GM20431 (cell line): ENCODE data around the gene EVA1C.
"Not testable (repeated sequence)": the region's sequence is repeated elsewhere in the genome, so short reads cannot be mapped to it uniquely, and the experiment has no call there.

ENCODE experiments used
- in situ Hi-C: fragments of 300-500 bp; cut with MseI, MboI; formaldehyde crosslinking; loops from one replicate; pipeline ENCODE4 v1.15.0; 2020; ENCODE audit warnings: low sequenced_read_pairs; ENCODE audit not compliant: unreplicated experiment

Gene EVA1C

DNA sequence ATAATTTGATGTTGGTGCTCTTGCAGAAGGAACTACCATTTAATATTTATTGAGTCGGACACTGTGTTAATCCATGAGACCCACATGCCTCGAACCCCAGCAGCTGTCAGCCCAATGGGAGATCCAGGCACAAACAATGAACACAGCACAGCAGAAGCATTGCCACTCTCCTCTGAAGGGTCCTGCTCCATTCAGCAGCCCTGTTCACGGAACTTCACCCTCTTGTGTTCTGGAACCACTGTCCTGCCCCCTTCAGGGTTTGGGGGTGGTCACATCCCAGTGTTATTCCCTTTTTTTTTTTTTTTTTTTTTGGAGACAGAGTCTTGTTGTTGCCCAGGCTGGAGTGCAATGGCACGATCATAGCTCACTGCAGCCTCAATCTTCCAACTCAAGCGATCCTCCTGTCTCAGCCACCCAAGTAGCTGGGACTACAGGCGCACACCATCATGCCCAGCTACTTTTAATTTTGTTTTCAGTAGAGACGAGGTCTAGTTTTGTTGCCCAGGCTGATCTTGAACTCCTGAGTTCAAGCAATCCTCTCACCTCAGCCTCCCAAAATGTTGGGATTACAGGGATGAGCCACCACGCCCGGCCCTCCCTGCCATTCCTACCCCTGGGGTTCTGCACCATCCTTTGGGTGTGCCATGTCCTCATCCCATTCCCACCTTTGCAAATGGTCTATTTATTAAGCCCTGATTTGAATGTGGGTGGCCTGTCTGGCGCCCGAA, 70.2 kb downstream of the EVA1C start:
- in situ Hi-C loops: no loop called here

DNA sequence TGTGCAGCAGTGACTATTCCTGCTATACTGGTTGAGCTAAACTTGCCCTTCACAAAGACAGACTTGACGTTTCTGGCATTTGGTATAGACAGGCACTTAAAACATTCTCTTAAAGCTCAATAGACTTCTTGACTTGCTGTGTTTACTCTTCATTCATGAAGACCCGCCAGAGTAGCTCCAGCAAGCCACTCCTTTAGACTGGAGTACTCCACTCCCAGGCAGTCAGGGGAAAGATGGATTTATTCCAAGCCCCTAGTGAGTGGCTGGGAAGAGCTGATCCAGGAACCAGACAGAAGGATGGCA, 70.7 kb downstream of the EVA1C start:
- in situ Hi-C loops: no loop called here

DNA sequence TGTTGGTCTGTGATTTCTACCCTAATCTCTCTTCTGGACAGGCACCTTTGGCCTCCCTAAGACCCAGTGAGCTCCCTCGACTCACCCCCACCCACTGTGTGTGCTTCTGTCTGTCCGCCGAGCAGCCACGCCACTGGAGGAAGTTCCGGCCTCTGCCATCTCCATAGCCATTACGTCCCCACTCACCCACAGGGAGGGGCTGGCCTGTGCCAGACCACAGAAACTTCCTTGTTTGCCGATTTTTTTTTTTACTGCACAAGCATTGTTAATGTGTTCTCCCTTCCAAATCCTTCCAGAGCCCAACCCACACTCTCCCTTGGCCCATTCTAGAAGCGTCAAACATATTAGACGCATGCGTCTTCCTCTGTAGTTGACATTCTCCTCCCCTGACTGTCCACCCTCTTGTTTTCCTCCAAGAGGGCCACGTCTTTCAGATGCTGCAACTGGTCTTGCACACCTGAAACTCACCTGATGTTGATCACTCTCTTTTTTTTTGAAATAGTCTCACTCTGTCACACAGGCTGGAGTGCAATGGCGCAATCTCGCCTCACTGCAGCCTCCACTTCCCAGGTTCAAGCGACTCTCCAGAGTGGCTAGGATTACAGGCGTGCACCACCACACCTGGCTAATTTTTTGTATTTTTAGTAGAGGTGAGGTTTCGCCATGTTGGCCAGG, 72.3 kb downstream of the EVA1C start:
- in situ Hi-C loops: no loop called here

DNA sequence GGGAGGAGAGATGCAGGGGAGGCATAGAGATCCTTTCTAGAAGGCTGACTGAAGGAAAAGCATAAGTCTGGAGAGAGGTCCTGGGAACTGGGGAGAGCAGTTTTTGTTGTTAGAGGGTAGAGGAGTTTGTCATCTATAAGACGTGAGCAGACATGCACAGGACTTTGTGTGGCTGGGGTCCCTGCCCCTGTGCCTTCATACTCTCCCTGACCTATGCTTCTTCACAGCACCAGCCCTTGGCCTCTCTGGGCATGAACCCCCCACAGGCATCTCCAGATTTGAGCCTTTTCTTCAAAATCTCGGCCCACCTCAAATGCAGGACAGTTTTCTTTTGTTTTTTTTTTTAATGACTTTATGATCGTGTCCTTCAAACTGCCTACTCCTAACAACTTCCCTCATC, 79.9 kb downstream of the EVA1C start:
- in situ Hi-C loops: no loop called here

DNA sequence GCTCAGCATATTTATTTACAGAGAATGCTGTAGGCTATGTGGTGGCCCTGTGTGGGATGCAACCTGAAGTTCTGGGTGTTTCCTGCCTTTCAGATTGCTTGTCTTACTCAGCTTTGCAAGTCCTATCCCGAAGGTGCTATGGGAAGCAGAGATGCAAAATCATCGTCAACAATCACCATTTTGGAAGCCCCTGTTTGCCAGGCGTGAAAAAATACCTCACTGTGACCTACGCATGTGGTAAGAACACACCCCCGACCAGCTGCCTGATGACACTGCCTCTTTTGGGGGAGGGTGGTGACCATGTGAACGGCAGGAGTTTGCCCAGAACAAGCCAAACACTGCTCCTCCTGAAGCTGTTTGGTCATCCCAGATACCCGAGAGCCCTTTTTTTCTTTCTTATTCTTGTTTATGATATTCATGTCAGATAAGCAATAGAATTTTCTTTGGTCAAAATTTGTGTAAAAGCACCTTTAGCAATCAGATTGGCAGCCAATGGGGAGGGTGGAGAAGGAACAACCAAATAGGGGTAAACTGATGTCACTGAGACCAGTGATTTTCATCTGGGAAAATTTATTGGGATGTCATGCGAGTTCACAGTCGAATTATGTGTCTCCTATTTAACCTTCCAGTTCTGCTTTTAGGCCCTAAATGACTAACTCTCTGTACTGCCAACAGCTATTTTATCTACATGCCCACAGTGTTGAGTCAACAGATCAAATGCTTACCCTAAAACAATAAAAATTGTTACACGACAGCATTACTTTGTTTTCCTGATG, 82.6 kb downstream of the EVA1C start:
- in situ Hi-C loops: no loop called here

DNA sequence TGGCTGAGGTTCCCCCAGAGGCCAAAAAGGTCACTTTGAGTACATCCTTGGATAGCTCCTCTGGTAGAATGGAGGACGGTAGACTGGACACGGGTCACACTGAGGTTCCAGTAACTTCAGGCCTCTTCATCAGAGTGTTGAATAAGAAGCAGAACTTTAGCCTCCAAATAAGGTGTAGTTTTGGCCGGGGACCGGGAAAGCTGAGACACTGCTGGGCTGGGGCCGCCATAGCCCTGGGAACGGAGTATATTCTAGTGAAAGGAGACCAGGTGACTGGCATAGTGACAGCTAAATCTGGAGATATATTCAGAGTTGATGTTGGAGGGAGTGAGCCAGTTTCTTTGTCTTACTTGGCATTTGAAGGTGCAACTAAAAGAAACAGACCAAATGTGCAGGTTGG, 84.1 kb downstream of the EVA1C start:
- in situ Hi-C loops: no loop called here

DNA sequence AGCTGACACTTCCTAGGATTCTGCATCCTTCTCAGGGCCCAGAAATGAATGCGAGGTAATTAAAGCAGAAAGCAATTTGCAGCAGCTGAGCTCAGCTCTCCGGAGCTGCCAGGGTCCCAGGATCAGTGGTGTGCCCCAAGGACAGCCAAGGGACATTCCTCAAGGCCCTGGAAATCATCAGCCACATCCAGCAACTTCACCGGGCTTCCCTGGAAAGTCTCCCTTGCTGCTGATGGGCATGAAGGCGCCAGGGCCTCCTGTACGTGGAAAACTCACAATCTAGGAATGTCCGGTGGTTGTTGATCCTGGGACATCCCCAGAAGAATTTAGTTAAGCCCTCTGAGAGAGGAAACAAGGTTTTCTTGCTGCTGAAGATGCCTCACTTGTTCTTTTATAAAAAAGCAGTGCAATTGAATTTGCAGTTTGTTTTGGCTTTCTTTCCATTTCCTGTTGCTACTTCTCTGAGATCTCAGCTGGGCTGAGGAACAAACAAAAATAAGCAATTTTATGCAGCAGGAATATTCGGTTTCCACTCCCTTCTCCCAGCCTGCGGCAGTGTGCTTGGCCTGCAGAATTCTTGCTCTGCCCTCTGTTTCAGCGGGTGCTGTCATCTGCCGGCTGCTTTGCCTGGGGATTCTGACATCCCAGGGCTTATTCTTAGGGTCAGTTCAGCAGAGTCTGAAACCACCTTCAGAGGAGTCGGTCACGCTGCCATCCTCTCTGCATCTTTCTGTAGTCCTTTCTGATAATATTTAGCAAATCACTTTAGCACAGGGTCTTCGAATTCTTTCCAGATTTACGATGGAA, 86.9 kb downstream of the EVA1C start:
- in situ Hi-C loops: no loop called here

GRCh38 chr21:32503641-32504040, 91.1 kb downstream of the EVA1C start:
- in situ Hi-C loops: not testable (repeated sequence)

DNA sequence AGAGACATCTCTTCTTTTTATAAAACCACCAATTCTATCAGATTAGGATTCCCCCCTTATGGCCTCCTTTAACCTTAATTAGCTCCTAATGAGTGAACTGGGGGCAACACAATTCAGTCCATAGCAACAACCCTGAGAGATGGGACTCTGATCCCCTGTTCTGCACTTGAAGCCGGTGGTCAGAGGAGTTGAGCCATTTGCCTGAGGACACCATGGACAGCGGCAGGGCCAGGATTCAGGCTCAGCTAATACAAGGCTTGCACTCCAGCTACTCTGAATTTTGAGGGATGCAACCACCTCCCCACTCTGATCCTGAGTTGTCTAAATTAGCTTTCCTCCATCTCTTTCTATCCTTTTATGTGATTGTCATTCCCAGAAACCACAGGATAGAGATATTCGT, 93.3 kb downstream of the EVA1C start:
- in situ Hi-C loops: not testable (repeated sequence)

- in situ Hi-C loops: not testable (repeated sequence)
Observed at GRCh38 chr21:32506411-32506965, 94.0 kb downstream of the EVA1C start.

GRCh38 chr21:32507342-32507919, 94.9 kb downstream of the EVA1C start:
- in situ Hi-C loops: no loop called here

- in situ Hi-C loops: not testable (repeated sequence)
Observed at GRCh38 chr21:32508036-32508435, 95.5 kb downstream of the EVA1C start.

DNA sequence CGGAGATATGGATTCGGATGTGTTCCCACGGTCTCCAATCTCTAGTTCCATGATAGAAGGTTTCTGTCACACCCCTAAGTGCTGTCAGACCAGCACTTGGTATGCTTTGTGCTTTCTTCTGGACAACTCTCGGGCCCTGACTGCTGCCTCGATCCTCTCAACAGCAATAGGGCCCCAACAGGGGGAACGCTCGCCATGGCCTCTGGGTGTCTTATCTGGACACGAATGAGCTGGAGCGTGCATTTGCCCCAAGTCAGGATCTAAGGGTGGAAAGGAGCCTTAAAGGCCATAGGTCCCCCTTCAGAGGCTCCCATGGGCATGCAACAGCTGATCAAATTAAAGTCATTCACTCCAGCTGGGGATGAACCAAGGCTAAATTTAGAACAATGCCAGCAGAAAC, 96.1 kb downstream of the EVA1C start:
- in situ Hi-C loops: no loop called here

DNA sequence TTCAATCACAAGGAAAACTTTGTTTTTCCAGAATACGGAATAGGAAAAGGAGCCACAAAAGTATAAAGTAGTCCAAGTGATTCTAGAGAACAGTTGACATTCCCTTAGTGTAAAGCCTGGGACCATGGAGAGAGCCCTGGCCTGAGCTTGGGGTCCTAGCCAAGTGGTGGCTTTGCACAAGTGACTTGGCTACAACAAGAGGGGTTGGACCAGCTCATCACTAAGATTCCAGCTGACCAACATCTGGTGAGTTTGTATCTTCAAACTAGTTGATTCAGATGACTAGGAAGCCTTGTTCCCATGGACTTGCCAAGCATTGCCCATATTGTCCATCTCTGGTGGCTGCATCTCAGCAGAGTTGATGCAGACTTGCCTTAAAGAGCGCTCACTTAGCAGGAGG, 96.5 kb downstream of the EVA1C start:
- in situ Hi-C loops: not testable (repeated sequence)

- in situ Hi-C loops: no loop called here
Observed at GRCh38 chr21:32514275-32515055, 102.0 kb downstream of the EVA1C start.

DNA sequence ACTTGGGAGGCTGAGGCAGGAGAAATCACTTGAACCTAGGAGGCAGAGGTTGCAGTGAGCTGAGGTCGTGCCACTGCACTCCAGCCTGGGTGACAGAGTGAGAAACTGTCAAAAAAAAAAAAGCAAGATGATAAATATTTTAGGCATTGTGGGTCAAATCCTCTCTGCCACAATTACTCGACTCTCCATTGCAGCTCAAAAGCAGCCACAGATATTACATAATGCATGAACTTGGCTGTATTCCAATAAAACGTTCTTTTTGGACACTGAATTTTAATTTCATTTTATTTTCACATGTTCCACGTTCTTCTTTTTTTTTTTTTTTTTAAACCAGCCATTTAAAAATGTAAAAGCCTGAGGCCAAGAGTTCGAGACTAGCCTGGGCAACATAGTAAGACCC, 103.4 kb downstream of the EVA1C start:
- in situ Hi-C loops: no loop called here

GRCh38 chr21:32516756-32517649, 104.5 kb downstream of the EVA1C start:
- in situ Hi-C loops: no loop called here
